OCI-LY3 (cell line): ENCODE results near the gene SFI1.

Experiments used
- CTCF ChIP-seq: fragments of 200-600, 300-600 bp; sonication (generic); IDR thresholded peaks from 2 replicates; pipeline ENCODE4 v1.5.1; 2014; ENCODE audit warnings: antibody characterized with exemption, low read length, low read depth
- EZH2phosphoT487 ChIP-seq: fragments of 200-600 bp; shearing (Covaris generic); IDR thresholded peaks from 2 replicates; pipeline ENCODE4 v1.6.1; 2018; ENCODE audit warnings: antibody characterized with exemption, mixed run types, low read depth

DNA sequence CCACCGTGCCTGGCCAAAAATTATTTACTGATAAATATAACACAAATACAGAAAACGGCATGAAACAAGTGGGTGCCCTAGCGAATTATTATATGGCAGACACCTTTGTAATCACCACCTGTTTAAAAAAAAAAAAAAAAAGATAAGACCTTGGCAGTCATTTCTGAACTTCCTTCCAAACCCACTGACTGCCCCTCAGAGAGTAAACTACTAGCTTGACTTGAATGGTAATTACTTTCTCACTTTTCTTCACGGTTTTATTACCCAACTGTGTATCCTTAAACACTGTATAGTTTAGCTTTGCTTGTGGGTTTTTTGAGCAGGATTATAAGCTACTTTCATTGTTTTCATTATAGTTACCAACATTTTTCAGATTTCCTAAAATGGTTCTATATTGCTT lies 23.7 kb downstream of the SFI1 start:
- TF ChIP-seq CTCF (no peak), EZH2phosphoT487 (no peak)
